Measurements from ENCODE around the gene BCLAF1.

DNA sequence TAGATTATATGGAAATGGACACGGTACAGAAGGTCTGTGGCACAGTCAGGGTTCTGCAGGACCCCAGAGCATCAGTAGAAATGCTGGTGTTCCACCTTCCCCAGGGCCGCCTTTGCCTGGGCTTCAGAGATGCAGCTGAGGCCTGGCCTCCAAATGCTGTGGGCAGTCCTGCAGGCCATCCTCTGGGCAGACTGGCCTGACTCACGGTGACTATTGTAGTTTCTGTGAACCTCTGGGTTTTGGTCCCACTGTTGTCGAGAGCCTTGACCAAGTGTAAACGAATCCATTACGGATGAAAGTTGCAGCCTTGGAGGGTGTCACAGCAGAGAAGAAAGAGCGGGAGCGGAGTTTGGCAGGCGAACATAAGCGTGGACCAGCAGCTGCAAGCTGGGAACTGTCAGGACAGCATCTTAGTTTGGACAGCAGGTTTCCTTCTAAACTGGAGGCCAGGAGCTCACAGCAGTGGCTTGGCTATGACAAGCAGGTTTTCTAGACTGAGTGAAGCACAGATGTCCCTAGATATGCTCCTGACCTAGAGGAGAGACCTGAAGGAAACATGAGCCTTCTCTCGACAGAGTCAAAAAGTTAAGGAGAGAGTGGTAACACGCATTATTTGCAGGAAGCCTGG is 46.2 kb upstream of the BCLAF1 start:
- TF ChIP-seq CTCF (IDR thresholded peaks at IDR 0.05; ENCODE audit: extremely low read depth in 1 of 2, insufficient read depth in 1 of 2, low read depth in 1 of 2, low read length in 2 of 2), result no peak
- no peak for TF ChIP-seq POLR2A (IDR thresholded peaks at IDR 0.05; ENCODE audit: low read depth, low read length)
- no peak for TF ChIP-seq EZH2 (IDR thresholded peaks at IDR 0.05; ENCODE audit: borderline replicate concordance, low read depth, low read length, severe bottlenecking)
- TF ChIP-seq MYC (IDR thresholded peaks at IDR 0.05; ENCODE audit: low read depth, low read length), result no peak

Measured in endothelial cell of umbilical vein (primary cell).